Liver (tissue), 9 donors: Measurements from ENCODE around the gene SGF29. TPM values are rescaled to one million over a fixed set of nuclear protein-coding genes. Genes with fewer than 3 reads are reported as not detected.
"Not testable (repeated sequence)": the region's sequence is repeated elsewhere in the genome, so short reads cannot be mapped to it uniquely, and the experiment has no call there.

ENCODE experiments used
- DNase-seq: peaks from one replicate; pipeline ENCODE4 v3.0.0-alpha.2; 2017; ENCODE audit warnings: low spot score
- H3K27ac ChIP-seq, 2 donors: one replicate each; pipeline ENCODE4 v1.7.0; 2013; ENCODE audit warnings: inconsistent platforms in 2 of 2, low read length in 2 of 2, control low read depth in 1 of 2, low read depth in 1 of 2, mild to moderate bottlenecking in 1 of 2
- H3K27me3 ChIP-seq, 4 donors: one replicate each; pipeline versions ENCODE4 v1.6.1 to v1.7.0; 2013; ENCODE audit warnings: low read length in 3 of 4, inconsistent platforms in 1 of 4, mild to moderate bottlenecking in 1 of 4, moderate library complexity in 1 of 4; ENCODE audit not compliant: control insufficient read depth in 4 of 4, insufficient read depth in 4 of 4
- H3K36me3 ChIP-seq, 4 donors: one replicate each; pipeline versions ENCODE4 v1.6.1 to v1.7.0; 2013; ENCODE audit warnings: low read length in 3 of 4, mild to moderate bottlenecking in 3 of 4, low read depth in 1 of 4, moderate library complexity in 1 of 4; ENCODE audit not compliant: control insufficient read depth in 4 of 4, insufficient read depth in 3 of 4
- H3K4me1 ChIP-seq, 4 donors: one replicate each; pipeline versions ENCODE4 v1.6.1 to v1.7.0; 2013; ENCODE audit warnings: low read length in 3 of 4, mild to moderate bottlenecking in 3 of 4, moderate library complexity in 1 of 4; ENCODE audit not compliant: control insufficient read depth in 4 of 4, insufficient read depth in 4 of 4
- H3K4me3 ChIP-seq, 3 donors: one replicate each; pipeline versions ENCODE4 v1.6.1 to v1.7.0; 2013; ENCODE audit warnings: low read length in 3 of 3, control low read depth in 1 of 3, low read depth in 1 of 3, mild to moderate bottlenecking in 1 of 3
- H3K9ac ChIP-seq, 2 donors: one replicate each; pipeline ENCODE4 v1.7.0; 2013; ENCODE audit warnings: low read length in 2 of 2, mild to moderate bottlenecking in 2 of 2, moderate library complexity in 2 of 2, control low read depth in 1 of 2, low read depth in 1 of 2
- H3K9me3 ChIP-seq, 4 donors: one replicate each; pipeline versions ENCODE4 v1.6.1 to v1.7.0; 2013; ENCODE audit warnings: low read length in 3 of 4; ENCODE audit not compliant: control insufficient read depth in 4 of 4
- ATF3 ChIP-seq: IDR thresholded peaks from 2 replicates; pipeline ENCODE4 v1.6.1; 2016; ENCODE audit warnings: antibody characterized with exemption
- FOXA2 ChIP-seq: IDR thresholded peaks from 2 replicates; pipeline ENCODE4 v1.6.1; 2016; ENCODE audit warnings: antibody characterized with exemption
- GABPA ChIP-seq, 2 donors: IDR thresholded peaks in 1 of 2; conservative IDR thresholded peaks in 1 of 2; 2 replicates each; pipeline ENCODE4 v1.6.1; 2016; ENCODE audit warnings: antibody characterized with exemption in 2 of 2, mild to moderate bottlenecking in 1 of 2, moderate library complexity in 1 of 2
- HNF4A ChIP-seq, 2 donors: conservative IDR thresholded peaks; 2 replicates each; pipeline ENCODE4 v1.6.1; 2016; ENCODE audit warnings: antibody characterized with exemption in 2 of 2, mild to moderate bottlenecking in 2 of 2
- HNF4G ChIP-seq: IDR thresholded peaks from 2 replicates; pipeline ENCODE4 v1.6.1; 2016; ENCODE audit warnings: antibody characterized with exemption
- MAX ChIP-seq: IDR thresholded peaks from 2 replicates; pipeline ENCODE4 v1.6.1; 2016; ENCODE audit warnings: antibody characterized with exemption
- NR2F2 ChIP-seq: IDR thresholded peaks from 2 replicates; pipeline ENCODE4 v1.6.1; 2016; ENCODE audit warnings: antibody characterized with exemption
- RAD21 ChIP-seq, 2 donors: IDR thresholded peaks; 2 replicates each; pipeline ENCODE4 v1.6.1; 2016; ENCODE audit warnings: antibody characterized with exemption in 2 of 2, mild to moderate bottlenecking in 2 of 2
- REST ChIP-seq: IDR thresholded peaks from 2 replicates; pipeline ENCODE4 v1.6.1; 2016; ENCODE audit warnings: antibody characterized with exemption, mild to moderate bottlenecking
- RXRA ChIP-seq, 2 donors: IDR thresholded peaks; 2 replicates each; pipeline ENCODE4 v1.6.1; 2017 to 2018; ENCODE audit warnings: antibody characterized with exemption in 2 of 2, mild to moderate bottlenecking in 1 of 2
- TAF1 ChIP-seq: conservative IDR thresholded peaks from 2 replicates; pipeline ENCODE4 v1.6.1; 2016; ENCODE audit warnings: antibody characterized with exemption, mild to moderate bottlenecking
- WGBS: extraction: QIAGEN DNeasy Blood & Tissue Kit; methylation state at CpG from one replicate; pipeline ENCODE4 v1.1.7; 2013; 5-methylcytosine and 5-hydroxymethylcytosine counted together
- polyA plus RNA-seq, 2 donors: library from polyadenylated mRNA; stranded (reverse) in 1 of 2; unstranded in 1 of 2; fragments of 200-250 nt in 1 of 2; fragments of >200 nt in 1 of 2; fragmentation: Nextera tagmentation in 1 of 2; extraction: Ambion mirVana in 1 of 2; gene quantifications; one replicate each; pipeline versions ENCODE4 v1.2.1 to v1.2.3, GENCODE V29; 2013 to 2015
- total RNA-seq, 2 donors: library from RNA; depleted of rRNA; stranded (reverse); fragments of >200 nt; gene quantifications; one replicate each; pipeline ENCODE4 v1.2.3, GENCODE V29; 2014
- donor health status: healthy.
- donor health status: healthy.
- donor health status: healthy.
- donor health status: healthy.
- donor health status: healthy.

SGF29 gene
- total and polyA plus RNA-seq, 4 donors = 6.5 to 18.1 (median 10.5) TPM

- Histone ChIP-seq H3K27ac (no peak overlapping the region), H3K9me3 (no peaks in the 10 kb centered on the region), H3K4me3 (no peak overlapping the region), H3K27me3 (no peaks in the 10 kb centered on the region), H3K9ac (no peak overlapping the region), H3K36me3 (no peaks in the 10 kb centered on the region), H3K4me1 (peaks cover 3 to 17% (median 7%) of the 10 kb centered on the region in 4 donors)
- WGBS = 94% methylated on average over 3 of the region's 3 CpGs
- no peak for TF ChIP-seq NR2F2
- no peak for TF ChIP-seq REST
- no peak for TF ChIP-seq RAD21 (IDR thresholded peaks at IDR 0.05)
- no peak for TF ChIP-seq RXRA (IDR thresholded peaks at IDR 0.05)
- no peak for TF ChIP-seq HNF4A (conservative IDR thresholded peaks at IDR 0.05)
- TF ChIP-seq HNF4G = no peak
- no peak for DNase-seq
Observed at GRCh38 chr16:28544998-28545397, 8.7 kb upstream of the SGF29 start.

- H3K9ac ChIP-seq, H3K4me3 ChIP-seq, H3K27ac ChIP-seq, DNase-seq, H3K36me3 ChIP-seq, H3K9me3 ChIP-seq, H3K27me3 ChIP-seq: not testable (repeated sequence)
- 94% methylated on average over 7 of the region's 7 CpGs for WGBS
- H3K4me1 ChIP-seq = peaks cover 3 to 17% (median 7%) of the 10 kb centered on the region in 4 donors
Observed at GRCh38 chr16:28545964-28546363, 7.8 kb upstream of the SGF29 start.

- WGBS = 90% methylated on average over 7 of the region's 7 CpGs
- H3K9me3 ChIP-seq = no peaks in the 10 kb centered on the region
- TF ChIP-seq NR2F2 = no peak
- TF ChIP-seq FOXA2 = no peak
- no peak for TF ChIP-seq ATF3
- TF ChIP-seq RXRA (IDR thresholded peaks at IDR 0.05) = no peak
- no peak for TF ChIP-seq TAF1
- TF ChIP-seq GABPA (IDR thresholded peaks at IDR 0.05 in 1 of 2, conservative IDR thresholded peaks at IDR 0.05 in 1 of 2) = no peak
- no peak for TF ChIP-seq MAX
- no peaks in the 10 kb centered on the region for H3K36me3 ChIP-seq
- no peak overlapping the region for H3K9ac ChIP-seq
- H3K4me3 ChIP-seq = no peak overlapping the region
- DNase-seq = no peak
- peaks cover 3 to 14% (median 5%) of the 10 kb centered on the region in 4 donors for H3K4me1 ChIP-seq
- no peaks in the 10 kb centered on the region for H3K27me3 ChIP-seq
- H3K27ac ChIP-seq = no peak overlapping the region
Observed at GRCh38 chr16:28546626-28547025, 7.1 kb upstream of the SGF29 start.
